ENCODE measurements around the gene ST6GALNAC6. TPM values are rescaled to one million over a fixed set of nuclear protein-coding genes. Genes with fewer than 3 reads are reported as not detected.
A peak's percentile ranks its signal among the peaks of the same experiment; 100 is the strongest.

The ST6GALNAC6 gene
- polyA plus RNA-seq, 2 donors = 21.8 to 23.6 TPM

- Histone ChIP-seq H3K9me3 (ENCODE audit: control insufficient read depth in 2 of 2, insufficient read depth in 1 of 2, low read depth in 1 of 2, low read length in 1 of 2) (peaks cover 0 to 16% of the 10 kb centered on the region in 2 donors), H3K27ac (ENCODE audit: low read depth in 2 of 2, low read length in 1 of 2) (peak overlapping the region; percentile 68 to 86), H3K27me3 (ENCODE audit: control insufficient read depth in 1 of 2, insufficient read depth in 2 of 2, low read length in 2 of 2) (no peaks in the 10 kb centered on the region), H3K36me3 (ENCODE audit: control insufficient read depth in 2 of 2, insufficient read depth in 2 of 2, low read length in 1 of 2) (peaks cover 14 to 20% of the 10 kb centered on the region in 2 donors), H3K4me3 (ENCODE audit: low read depth in 1 of 2, low read length in 2 of 2) (peak overlapping the region; percentile 65 to 93), H3K4me1 (ENCODE audit: control insufficient read depth in 2 of 2, insufficient read depth in 2 of 2, low read length in 1 of 2) (peaks cover 3 to 15% of the 10 kb centered on the region in 2 donors)
- WGBS, 2 donors = 6 to 7% methylated on average over 27 to 32 of the region's 32 CpGs
Observed at GRCh38 chr9:127898433-127899127, 823 bp downstream of the ST6GALNAC6 start.

- Histone ChIP-seq H3K36me3 (ENCODE audit: control insufficient read depth in 2 of 2, insufficient read depth in 2 of 2, low read length in 1 of 2) (peaks cover 23 to 29% of the 10 kb centered on the region in 2 donors), H3K4me1 (ENCODE audit: control insufficient read depth in 2 of 2, insufficient read depth in 2 of 2, low read length in 1 of 2) (peaks cover 3 to 13% of the 10 kb centered on the region in 2 donors), H3K4me3 (ENCODE audit: low read depth in 1 of 2, low read length in 2 of 2) (peak overlapping the region in 1 of 2 donors; percentile 2), H3K27me3 (ENCODE audit: control insufficient read depth in 1 of 2, insufficient read depth in 2 of 2, low read length in 2 of 2) (no peaks in the 10 kb centered on the region), H3K27ac (ENCODE audit: low read depth in 2 of 2, low read length in 1 of 2) (peak overlapping the region; percentile 62 to 73), H3K9me3 (ENCODE audit: control insufficient read depth in 2 of 2, insufficient read depth in 1 of 2, low read depth in 1 of 2, low read length in 1 of 2) (peaks cover 0 to 26% of the 10 kb centered on the region in 2 donors)
- WGBS, 2 donors = 27 to 34% methylated on average over 18 to 19 of the region's 19 CpGs
Observed at GRCh38 chr9:127897193-127897692, 2.2 kb downstream of the ST6GALNAC6 start.

GRCh38 chr9:127896395-127897192, 2.8 kb downstream of the ST6GALNAC6 start:
- Histone ChIP-seq H3K4me1 (ENCODE audit: control insufficient read depth in 2 of 2, insufficient read depth in 2 of 2, low read length in 1 of 2) (peaks cover 3 to 13% of the 10 kb centered on the region in 2 donors), H3K36me3 (ENCODE audit: control insufficient read depth in 2 of 2, insufficient read depth in 2 of 2, low read length in 1 of 2) (peaks cover 23 to 29% of the 10 kb centered on the region in 2 donors), H3K27ac (ENCODE audit: low read depth in 2 of 2, low read length in 1 of 2) (peak overlapping the region; percentile 12 to 67), H3K27me3 (ENCODE audit: control insufficient read depth in 1 of 2, insufficient read depth in 2 of 2, low read length in 2 of 2) (no peaks in the 10 kb centered on the region), H3K9me3 (ENCODE audit: control insufficient read depth in 2 of 2, insufficient read depth in 1 of 2, low read depth in 1 of 2, low read length in 1 of 2) (peaks cover 0 to 26% of the 10 kb centered on the region in 2 donors), H3K4me3 (ENCODE audit: low read depth in 1 of 2, low read length in 2 of 2) (peak overlapping the region in 1 of 2 donors; percentile 2)
- WGBS, 2 donors = 70 to 71% methylated on average over 16 of the region's 16 CpGs

- Histone ChIP-seq H3K9me3 (ENCODE audit: control insufficient read depth in 2 of 2, insufficient read depth in 1 of 2, low read depth in 1 of 2, low read length in 1 of 2) (peaks cover 0 to 26% of the 10 kb centered on the region in 2 donors), H3K36me3 (ENCODE audit: control insufficient read depth in 2 of 2, insufficient read depth in 2 of 2, low read length in 1 of 2) (peaks cover 23 to 30% of the 10 kb centered on the region in 2 donors), H3K4me1 (ENCODE audit: control insufficient read depth in 2 of 2, insufficient read depth in 2 of 2, low read length in 1 of 2) (peaks cover 3 to 13% of the 10 kb centered on the region in 2 donors), H3K27ac (ENCODE audit: low read depth in 2 of 2, low read length in 1 of 2) (no peak overlapping the region), H3K27me3 (ENCODE audit: control insufficient read depth in 1 of 2, insufficient read depth in 2 of 2, low read length in 2 of 2) (no peaks in the 10 kb centered on the region), H3K4me3 (ENCODE audit: low read depth in 1 of 2, low read length in 2 of 2) (no peak overlapping the region)
- 95% methylated on average over 8 of the region's 8 CpGs for WGBS, 2 donors
Observed at GRCh38 chr9:127895811-127896210, 3.6 kb downstream of the ST6GALNAC6 start.

- peaks cover 3 to 7% of the 10 kb centered on the region in 2 donors for H3K4me1 ChIP-seq (ENCODE audit: control insufficient read depth in 2 of 2, insufficient read depth in 2 of 2, low read length in 1 of 2)
- 97 to 98% methylated on average over 4 of the region's 4 CpGs for WGBS, 2 donors
- H3K27ac ChIP-seq (ENCODE audit: low read depth in 2 of 2, low read length in 1 of 2) = no peak overlapping the region
- H3K9me3 ChIP-seq (ENCODE audit: control insufficient read depth in 2 of 2, insufficient read depth in 1 of 2, low read depth in 1 of 2, low read length in 1 of 2) = peaks cover 0 to 26% of the 10 kb centered on the region in 2 donors
- peaks cover 23 to 37% of the 10 kb centered on the region in 2 donors for H3K36me3 ChIP-seq (ENCODE audit: control insufficient read depth in 2 of 2, insufficient read depth in 2 of 2, low read length in 1 of 2)
- no peaks in the 10 kb centered on the region for H3K27me3 ChIP-seq (ENCODE audit: control insufficient read depth in 1 of 2, insufficient read depth in 2 of 2, low read length in 2 of 2)
- H3K4me3 ChIP-seq (ENCODE audit: low read depth in 1 of 2, low read length in 2 of 2) = no peak overlapping the region
Observed at GRCh38 chr9:127893392-127893791, 6.0 kb downstream of the ST6GALNAC6 start.

GRCh38 chr9:127892831-127893230, 6.6 kb downstream of the ST6GALNAC6 start:
- Histone ChIP-seq H3K36me3 (ENCODE audit: control insufficient read depth in 2 of 2, insufficient read depth in 2 of 2, low read length in 1 of 2) (peaks cover 23 to 39% of the 10 kb centered on the region in 2 donors), H3K9me3 (ENCODE audit: control insufficient read depth in 2 of 2, insufficient read depth in 1 of 2, low read depth in 1 of 2, low read length in 1 of 2) (peaks cover 0 to 26% of the 10 kb centered on the region in 2 donors), H3K27me3 (ENCODE audit: control insufficient read depth in 1 of 2, insufficient read depth in 2 of 2, low read length in 2 of 2) (no peaks in the 10 kb centered on the region), H3K4me3 (ENCODE audit: low read depth in 1 of 2, low read length in 2 of 2) (no peak overlapping the region), H3K27ac (ENCODE audit: low read depth in 2 of 2, low read length in 1 of 2) (no peak overlapping the region), H3K4me1 (ENCODE audit: control insufficient read depth in 2 of 2, insufficient read depth in 2 of 2, low read length in 1 of 2) (peaks cover 3 to 4% of the 10 kb centered on the region in 2 donors)
- WGBS, 2 donors = 88 to 97% methylated on average over 6 of the region's 6 CpGs

GRCh38 chr9:127890053-127890452, 9.3 kb downstream of the ST6GALNAC6 start:
- Histone ChIP-seq H3K4me3 (ENCODE audit: low read depth in 1 of 2, low read length in 2 of 2) (no peak overlapping the region), H3K27me3 (ENCODE audit: control insufficient read depth in 1 of 2, insufficient read depth in 2 of 2, low read length in 2 of 2) (no peaks in the 10 kb centered on the region), H3K36me3 (ENCODE audit: control insufficient read depth in 2 of 2, insufficient read depth in 2 of 2, low read length in 1 of 2) (peaks cover 25 to 45% of the 10 kb centered on the region in 2 donors), H3K4me1 (ENCODE audit: control insufficient read depth in 2 of 2, insufficient read depth in 2 of 2, low read length in 1 of 2) (no peaks in the 10 kb centered on the region), H3K9me3 (ENCODE audit: control insufficient read depth in 2 of 2, insufficient read depth in 1 of 2, low read depth in 1 of 2, low read length in 1 of 2) (peaks cover 0 to 23% of the 10 kb centered on the region in 2 donors), H3K27ac (ENCODE audit: low read depth in 2 of 2, low read length in 1 of 2) (no peak overlapping the region)
- WGBS, 2 donors = 88 to 89% methylated on average over 3 of the region's 3 CpGs

GRCh38 chr9:127887792-127888191, 11.6 kb downstream of the ST6GALNAC6 start:
- Histone ChIP-seq H3K27me3 (ENCODE audit: control insufficient read depth in 1 of 2, insufficient read depth in 2 of 2, low read length in 2 of 2) (no peaks in the 10 kb centered on the region), H3K9me3 (ENCODE audit: control insufficient read depth in 2 of 2, insufficient read depth in 1 of 2, low read depth in 1 of 2, low read length in 1 of 2) (peaks cover 0 to 2% of the 10 kb centered on the region in 2 donors), H3K27ac (ENCODE audit: low read depth in 2 of 2, low read length in 1 of 2) (no peak overlapping the region), H3K4me3 (ENCODE audit: low read depth in 1 of 2, low read length in 2 of 2) (no peak overlapping the region), H3K36me3 (ENCODE audit: control insufficient read depth in 2 of 2, insufficient read depth in 2 of 2, low read length in 1 of 2) (peaks cover 9 to 25% of the 10 kb centered on the region in 2 donors), H3K4me1 (ENCODE audit: control insufficient read depth in 2 of 2, insufficient read depth in 2 of 2, low read length in 1 of 2) (peaks cover 3 to 4% of the 10 kb centered on the region in 2 donors)
- WGBS, 2 donors = 76 to 87% methylated on average over 2 of the region's 2 CpGs

- 96 to 97% methylated on average over 18 of the region's 18 CpGs for WGBS, 2 donors
- no peak overlapping the region for H3K4me3 ChIP-seq (ENCODE audit: low read depth in 1 of 2, low read length in 2 of 2)
- H3K36me3 ChIP-seq (ENCODE audit: control insufficient read depth in 2 of 2, insufficient read depth in 2 of 2, low read length in 1 of 2) = peaks cover 7 to 24% of the 10 kb centered on the region in 2 donors
- no peaks in the 10 kb centered on the region for H3K27me3 ChIP-seq (ENCODE audit: control insufficient read depth in 1 of 2, insufficient read depth in 2 of 2, low read length in 2 of 2)
- H3K27ac ChIP-seq (ENCODE audit: low read depth in 2 of 2, low read length in 1 of 2) = no peak overlapping the region
- H3K4me1 ChIP-seq (ENCODE audit: control insufficient read depth in 2 of 2, insufficient read depth in 2 of 2, low read length in 1 of 2) = peaks cover 3 to 4% of the 10 kb centered on the region in 2 donors
- no peaks in the 10 kb centered on the region for H3K9me3 ChIP-seq (ENCODE audit: control insufficient read depth in 2 of 2, insufficient read depth in 1 of 2, low read depth in 1 of 2, low read length in 1 of 2)
Observed at GRCh38 chr9:127886401-127886972, 12.9 kb downstream of the ST6GALNAC6 start.

Measured in esophagus (tissue), 2 donors.